GM23338 (cell line): ENCODE results near the gene KLK11. TPM values are rescaled to one million over a fixed set of nuclear protein-coding genes. Genes with fewer than 3 reads are reported as not detected.

Experiments
- ATAC-seq: fragments of 200-7000 bp; cut with Tn5 transposase; 3 replicates; pipeline ENCODE4 v1.9.1; 2020
- DNase-seq: peaks from one replicate; pipeline ENCODE4 v3.0.0-alpha.2; 2015; ENCODE audit warnings: low spot score
- H2AFZ ChIP-seq: fragments of 200-600 bp; sonication (generic); 2 replicates; pipeline ENCODE4 v1.8.0; 2016; ENCODE audit warnings: antibody characterized with exemption, mild to moderate bottlenecking, moderate library complexity
- H3F3A ChIP-seq: fragments of 200-600 bp; sonication (generic); replicated peaks from 2 replicates; pipeline ENCODE4 v1.8.0; 2017; ENCODE audit warnings: antibody characterized with exemption, mixed run types, low read depth
- H3K27ac ChIP-seq: fragments of 200-600 bp; sonication (generic); 2 replicates; pipeline ENCODE4 v1.6.1; 2016; ENCODE audit warnings: low read depth
- H3K27me3 ChIP-seq: fragments of 200-600 bp; sonication (generic); 2 replicates; pipeline ENCODE4 v1.8.0; 2016; ENCODE audit warnings: mild to moderate bottlenecking, mixed run types, moderate library complexity; ENCODE audit not compliant: insufficient read depth
- H3K36me3 ChIP-seq: fragments of 200-600 bp; sonication (generic); 2 replicates; pipeline ENCODE4 v1.8.0; 2016; ENCODE audit warnings: mild to moderate bottlenecking; ENCODE audit not compliant: insufficient read depth
- H3K4me1 ChIP-seq: fragments of 200-600 bp; sonication (generic); 2 replicates; pipeline ENCODE4 v1.8.0; 2016; ENCODE audit warnings: mild to moderate bottlenecking, moderate library complexity; ENCODE audit not compliant: insufficient read depth
- H3K4me2 ChIP-seq: fragments of 200-600 bp; sonication (generic); 2 replicates; pipeline ENCODE4 v1.7.1; 2017; ENCODE audit warnings: mixed run types
- H3K4me3 ChIP-seq: fragments of 200-600 bp; sonication (generic); 2 replicates; pipeline ENCODE4 v1.6.1; 2016; ENCODE audit warnings: mixed run types
- H3K79me2 ChIP-seq: fragments of 200-600 bp; sonication (generic); replicated peaks from 2 replicates; pipeline ENCODE4 v1.8.0; 2017; ENCODE audit warnings: mild to moderate bottlenecking; ENCODE audit not compliant: insufficient read depth
- H3K9me2 ChIP-seq: fragments of 200-600 bp; sonication (generic); 2 replicates; pipeline ENCODE4 v1.8.0; 2017; ENCODE audit not compliant: insufficient read depth
- H4K20me1 ChIP-seq: fragments of 200-600 bp; sonication (generic); replicated peaks from 2 replicates; pipeline ENCODE4 v1.8.0; 2017; ENCODE audit warnings: mild to moderate bottlenecking; ENCODE audit not compliant: insufficient read depth
- H3K27ac Mint-ChIP-seq: 2 replicates; pipeline ENCODE4 v1.8.0; 2020; ENCODE audit warnings: inconsistent platforms, mild to moderate bottlenecking, moderate library complexity, mixed read lengths
- H3K27me3 Mint-ChIP-seq: 3 replicates; pipeline ENCODE4 v1.8.0; 2022; ENCODE audit warnings: low read depth, mild to moderate bottlenecking, moderate library complexity, mixed read lengths, inconsistent platforms; ENCODE audit not compliant: insufficient read depth, poor library complexity
- H3K36me3 Mint-ChIP-seq: 3 replicates; pipeline ENCODE4 v1.8.0; 2021; ENCODE audit warnings: low read depth, mild to moderate bottlenecking, inconsistent platforms, moderate library complexity, mixed read lengths
- H3K4me1 Mint-ChIP-seq: 3 replicates; pipeline ENCODE4 v1.8.0; 2020; ENCODE audit warnings: mild to moderate bottlenecking, inconsistent platforms, mixed read lengths
- H3K4me3 Mint-ChIP-seq: 3 replicates; pipeline ENCODE4 v1.8.0; 2021; ENCODE audit warnings: moderate library complexity, mild to moderate bottlenecking, inconsistent platforms, mixed read lengths
- H3K9me3 Mint-ChIP-seq: 3 replicates; pipeline ENCODE4 v1.8.0; 2020; ENCODE audit warnings: moderate library complexity, mild to moderate bottlenecking, inconsistent platforms, mixed read lengths
- CREB1 ChIP-seq: fragments of 250-450 bp; sonication (Bioruptor Pico); IDR thresholded peaks from 2 replicates; pipeline ENCODE4 v1.5.0; 2020; ENCODE audit warnings: low read depth, mild to moderate bottlenecking, moderate library complexity
- CTCF ChIP-seq, 2 experiments: fragments of 200-600 bp in 1 of 2; sonication (generic) in 1 of 2; conservative IDR thresholded peaks; 2 replicates each; pipeline versions ENCODE4 v1.5.1 to v1.6.1; 2016 to 2017; ENCODE audit warnings: antibody characterized with exemption in 2 of 2, low read depth in 2 of 2, mild to moderate bottlenecking in 2 of 2, moderate library complexity in 1 of 2
- EZH2 ChIP-seq: fragments of 200-600 bp; sonication (generic); IDR thresholded peaks from one replicate; pipeline ENCODE4 v1.8.0; 2017; ENCODE audit warnings: antibody characterized with exemption, mild to moderate bottlenecking, low read depth; ENCODE audit not compliant: unreplicated experiment
- EZH2phosphoT487 ChIP-seq: fragments of 200-600 bp; sonication (generic); IDR thresholded peaks from one replicate; pipeline ENCODE4 v1.8.1; 2018; ENCODE audit warnings: antibody characterized with exemption; ENCODE audit not compliant: unreplicated experiment
- JUNB ChIP-seq: IDR thresholded peaks from one replicate; pipeline ENCODE4 v1.6.1; 2016; ENCODE audit warnings: antibody characterized with exemption; ENCODE audit not compliant: unreplicated experiment
- NANOG ChIP-seq: IDR thresholded peaks from 2 replicates; pipeline ENCODE4 v1.6.1; 2016; ENCODE audit warnings: antibody characterized with exemption, borderline replicate concordance
- REST ChIP-seq: IDR thresholded peaks from one replicate; pipeline ENCODE4 v1.6.1; 2018; ENCODE audit warnings: antibody characterized with exemption; ENCODE audit not compliant: unreplicated experiment
- ZNF114 ChIP-seq: fragments of 250-450 bp; sonication (Bioruptor Pico); IDR thresholded peaks from 2 replicates; pipeline ENCODE4 v1.5.0; 2020; ENCODE audit warnings: mild to moderate bottlenecking, moderate library complexity
- ZNF331 ChIP-seq: fragments of 250-450 bp; sonication (Bioruptor Pico); IDR thresholded peaks from 2 replicates; pipeline ENCODE4 v1.5.0; 2020; ENCODE audit warnings: low read depth, mild to moderate bottlenecking, moderate library complexity
- ZNF462 ChIP-seq: fragments of 250-450 bp; sonication (Bioruptor Pico); IDR thresholded peaks from 2 replicates; pipeline ENCODE4 v1.5.0; 2020; ENCODE audit warnings: mild to moderate bottlenecking, moderate library complexity
- polyA plus RNA-seq: library from polyadenylated mRNA; unstranded; fragments of >200 nt; fragmentation: Nextera tagmentation; extraction: Ambion mirVana; gene quantifications from 2 replicates; pipeline ENCODE4 v1.2.1, GENCODE V29; 2016
- total RNA-seq: library from RNA; depleted of rRNA; stranded (reverse); fragments of >200 nt; shearing (Covaris generic); gene quantifications from 2 replicates; pipeline ENCODE4 v1.2.3, GENCODE V29; 2014

The KLK11 gene
- total and polyA plus RNA-seq, 2 experiments from 2014 or later, result not detected

GRCh38 chr19:51025401-51025800 lies 1.0 kb downstream of the KLK11 start:
- H3F3A ChIP-seq, result no peaks in the 10 kb centered on the region
- TF ChIP-seq EZH2, result no peak
- no peak for TF ChIP-seq REST
- TF ChIP-seq NANOG, result no peak
- TF ChIP-seq CTCF (conservative IDR thresholded peaks at IDR 0.05; ENCODE audit: low read depth in 2 of 2), result no peak
- no peak for TF ChIP-seq EZH2phosphoT487
- TF ChIP-seq ZNF114, result no peak
- no peak for TF ChIP-seq ZNF462 (CRISPR knock-in tag)
- TF ChIP-seq ZNF331 (CRISPR knock-in tag), result no peak
- TF ChIP-seq JUNB, result no peak
- no peak for TF ChIP-seq CREB1
- peaks cover 7% of the 10 kb centered on the region; the same call in 1 of the 2 replicates for H3K9me2 ChIP-seq
- peaks cover 36% of the 10 kb centered on the region for H3K4me1 Mint-ChIP-seq
- peaks cover 5% of the 10 kb centered on the region; the same call in 1 of the 2 replicates for H3K4me1 ChIP-seq
- no peaks in the 10 kb centered on the region for H3K79me2 ChIP-seq
- H3K4me3 Mint-ChIP-seq, result no peak overlapping the region
- no peak overlapping the region for H3K27ac ChIP-seq
- H3K4me2 ChIP-seq, result no peak overlapping the region
- peak; percentile 11; the same call in 2 of the 3 replicates for ATAC-seq
- no peak overlapping the region for H3K27ac Mint-ChIP-seq
- no peak overlapping the region for H2AFZ ChIP-seq
- H3K36me3 Mint-ChIP-seq, result peaks cover 3% of the 10 kb centered on the region; the same call in 1 of the 3 replicates
- H3K36me3 ChIP-seq, result no peaks in the 10 kb centered on the region
- no peak for DNase-seq
- H3K4me3 ChIP-seq, result no peak overlapping the region
- no peaks in the 10 kb centered on the region for H4K20me1 ChIP-seq
- H3K27me3 ChIP-seq, result no peaks in the 10 kb centered on the region
- H3K27me3 Mint-ChIP-seq, result peaks cover 19% of the 10 kb centered on the region
- no peaks in the 10 kb centered on the region; the same call in 2 of the 3 replicates for H3K9me3 Mint-ChIP-seq
